ENCODE data around the gene KCTD7.
"Not testable (repeated sequence)": the region's sequence is repeated elsewhere in the genome, so short reads cannot be mapped to it uniquely, and the experiment has no call there.

KCTD7 gene

GRCh38 chr7:66615699-66616098, 13.0 kb upstream of the KCTD7 start:
- no peak for DNase-seq (ENCODE audit: low read depth, low spot score)

DNA sequence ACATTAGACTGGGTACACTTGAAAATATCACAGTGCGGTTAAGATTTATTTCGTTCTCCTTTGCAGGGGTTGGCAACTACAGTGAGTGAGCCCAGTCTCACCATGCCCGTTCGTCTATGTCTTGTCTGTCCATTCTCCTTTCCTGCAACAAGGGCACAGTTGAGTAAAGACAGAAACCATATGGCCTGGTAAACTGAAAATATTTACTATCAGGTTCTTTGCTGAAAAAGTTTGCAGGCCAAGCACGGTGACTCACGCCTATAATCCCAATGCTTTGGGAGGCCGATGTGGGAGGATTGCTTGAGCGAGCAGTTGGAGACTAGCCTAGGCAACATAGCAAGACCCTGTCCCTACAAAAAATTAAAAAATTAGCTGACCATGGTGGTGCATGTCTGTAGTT, 11.4 kb upstream of the KCTD7 start:
- no peak for DNase-seq (ENCODE audit: low read depth, low spot score)

DNA sequence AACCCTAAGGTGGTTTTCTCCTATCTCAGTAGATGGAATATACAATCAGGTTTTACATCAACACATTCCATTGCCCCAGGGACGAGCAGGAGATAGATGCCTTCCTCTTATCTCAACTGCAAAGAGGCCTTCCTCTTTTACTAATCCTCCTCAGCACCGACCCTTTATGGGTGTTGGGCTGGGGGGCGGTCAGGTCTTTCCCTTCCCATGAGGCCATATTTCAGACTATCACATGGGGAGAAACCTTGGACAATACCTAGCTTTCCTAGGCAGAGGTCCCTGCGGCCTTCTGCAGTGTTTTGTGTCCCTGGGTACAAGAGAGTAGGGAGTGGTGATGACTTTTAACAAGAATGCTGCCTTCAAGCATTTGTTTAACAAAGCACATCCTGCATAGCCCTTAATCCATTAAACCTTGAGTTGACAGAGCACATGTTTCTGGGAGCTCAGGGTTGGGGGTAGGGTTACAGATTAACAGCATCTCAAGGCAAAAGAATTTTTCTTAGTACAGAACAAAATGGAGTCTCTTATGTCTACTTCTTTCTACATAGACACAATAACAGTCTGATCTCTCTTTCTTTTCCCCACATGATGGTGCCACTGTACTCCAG, 9.2 kb upstream of the KCTD7 start:
- DNase-seq (ENCODE audit: low read depth, low spot score): not testable (repeated sequence)

GRCh38 chr7:66626331-66626934, 2.2 kb upstream of the KCTD7 start:
- no peak for DNase-seq (ENCODE audit: low read depth, low spot score)

- no peak for DNase-seq (ENCODE audit: low read depth, low spot score)
Observed at GRCh38 chr7:66627151-66627681, 1.5 kb upstream of the KCTD7 start.

- no peak for DNase-seq (ENCODE audit: low read depth, low spot score)
Observed at GRCh38 chr7:66627881-66628360, 760 bp upstream of the KCTD7 start.

- no peak for DNase-seq (ENCODE audit: low read depth, low spot score)
Observed at GRCh38 chr7:66629222-66630062, 761 bp downstream of the KCTD7 start.

DNA sequence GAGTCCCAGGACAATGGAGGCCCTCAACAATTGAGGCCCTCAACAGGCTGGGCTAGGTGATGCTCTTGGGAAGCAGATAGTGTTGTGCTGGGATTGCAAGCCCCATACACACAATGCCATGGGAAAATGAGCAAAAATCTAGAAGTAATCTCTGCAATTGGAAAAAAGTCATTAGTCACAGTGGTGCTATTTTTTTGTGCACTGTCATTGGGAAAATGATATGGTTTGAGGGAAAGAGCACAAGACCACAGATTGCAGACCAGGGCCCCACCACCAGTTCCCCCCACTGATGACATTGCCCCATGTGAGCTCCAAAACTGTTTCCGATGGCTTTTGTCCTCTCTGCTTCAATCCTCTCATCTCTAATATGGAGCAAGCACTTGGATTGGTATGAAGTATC, 1.9 kb downstream of the KCTD7 start:
- no peak for DNase-seq (ENCODE audit: low read depth, low spot score)

- DNase-seq (ENCODE audit: low read depth, low spot score): no peak
Observed at GRCh38 chr7:66631471-66631870, 2.8 kb downstream of the KCTD7 start.

DNA sequence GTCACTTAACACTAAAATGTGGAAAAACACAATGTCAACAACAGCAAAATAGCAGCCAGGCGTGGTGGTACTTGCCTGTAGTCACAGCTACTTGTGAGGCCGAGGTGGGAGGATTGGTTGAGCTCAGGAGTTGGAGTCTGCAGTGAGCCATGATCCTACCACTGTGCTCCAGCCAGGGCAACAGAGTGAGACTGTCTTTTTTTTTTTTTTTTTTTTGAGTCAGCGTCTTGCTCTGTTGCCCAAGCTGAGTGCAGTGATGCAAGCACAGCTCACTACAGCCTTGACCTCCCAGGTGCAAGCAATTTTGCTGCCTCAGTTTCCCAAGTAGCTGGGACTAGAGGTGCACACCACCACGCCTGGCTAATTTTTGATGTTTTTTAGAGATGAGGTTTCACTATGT, 6.1 kb downstream of the KCTD7 start:
- no peak for DNase-seq (ENCODE audit: low read depth, low spot score)

GRCh38 chr7:66635322-66635981, 6.8 kb downstream of the KCTD7 start:
- not testable (repeated sequence) for DNase-seq (ENCODE audit: low read depth, low spot score)

GRCh38 chr7:66635982-66636546, 7.4 kb downstream of the KCTD7 start:
- DNase-seq (ENCODE audit: low read depth, low spot score): not testable (repeated sequence)

GRCh38 chr7:66638309-66639099, 9.8 kb downstream of the KCTD7 start:
- no peak for DNase-seq (ENCODE audit: low read depth, low spot score)

DNA sequence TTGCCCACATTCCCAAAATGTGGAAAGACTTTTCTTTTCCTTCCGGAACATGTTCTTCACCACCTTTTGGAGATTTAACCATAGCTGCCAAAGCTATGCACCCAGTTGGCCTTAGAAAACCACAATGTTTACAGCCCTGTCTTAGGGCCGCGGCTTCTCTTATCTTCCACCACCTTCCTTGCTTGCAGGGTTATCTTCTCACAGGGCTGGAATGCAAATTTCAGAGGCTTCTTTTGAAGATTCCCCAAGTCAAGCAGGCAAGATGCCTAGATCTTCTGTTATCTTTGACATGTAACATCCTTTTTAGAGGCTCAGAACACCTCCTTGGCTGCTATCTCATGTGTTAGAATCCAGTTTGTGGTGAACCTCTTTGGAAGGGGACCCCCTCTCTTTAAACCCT, 11.1 kb downstream of the KCTD7 start:
- no peak for DNase-seq (ENCODE audit: low read depth, low spot score)

DNA sequence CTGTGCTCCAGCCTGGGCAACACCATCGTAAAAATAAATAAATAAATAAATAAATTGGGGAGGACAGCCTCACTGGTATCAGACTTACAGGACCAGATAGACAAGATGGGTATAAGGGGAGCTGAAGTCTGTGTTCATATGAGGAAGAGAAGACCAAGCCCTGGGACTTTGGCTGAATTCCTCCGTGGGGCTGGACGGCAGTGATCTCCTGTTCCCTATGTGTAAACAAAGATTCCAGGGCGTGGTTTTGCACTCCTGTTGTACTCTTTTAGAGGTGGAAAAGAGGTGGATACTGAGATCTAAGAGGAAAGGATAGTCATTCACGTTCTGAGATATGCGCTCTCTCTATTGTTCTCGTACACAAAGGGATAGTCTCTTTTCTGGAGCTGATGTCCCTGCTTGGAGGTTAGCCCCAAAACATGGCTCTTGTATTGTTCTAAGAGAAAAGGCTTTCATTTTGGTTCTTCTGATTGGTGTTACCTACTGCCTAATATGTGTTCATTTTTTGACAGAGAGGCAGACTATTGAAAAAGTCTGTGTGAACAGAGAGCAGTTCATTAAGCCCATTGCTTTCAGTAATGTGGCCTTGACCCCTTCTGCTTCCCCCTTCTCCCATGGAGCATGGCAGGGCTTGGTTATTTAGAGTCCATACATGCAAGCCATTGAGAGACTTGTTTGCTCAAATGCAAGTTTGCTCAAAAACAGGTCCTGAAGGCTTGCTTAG, 12.3 kb downstream of the KCTD7 start:
- DNase-seq (ENCODE audit: low read depth, low spot score): no peak

DNA sequence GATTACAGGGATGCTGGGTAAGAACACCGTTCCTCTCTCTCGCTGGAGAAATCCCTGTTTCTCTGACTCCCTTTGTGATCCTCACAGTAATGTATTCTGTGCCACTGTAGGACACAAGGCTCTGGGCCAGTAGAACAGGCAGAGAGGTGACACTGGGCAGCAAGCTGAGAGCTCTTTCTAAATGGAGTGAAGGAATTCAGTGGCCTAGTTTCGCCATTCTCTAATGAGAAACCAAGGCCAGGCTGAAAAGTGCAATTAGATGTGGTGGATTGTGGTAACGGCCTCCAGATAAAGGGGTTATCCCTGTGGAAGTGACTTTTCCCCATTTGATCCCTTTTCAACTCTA, 12.8 kb downstream of the KCTD7 start:
- no peak for DNase-seq (ENCODE audit: low read depth, low spot score)

- DNase-seq (ENCODE audit: low read depth, low spot score): no peak
Observed at GRCh38 chr7:66642186-66642585, 13.5 kb downstream of the KCTD7 start.

DNA sequence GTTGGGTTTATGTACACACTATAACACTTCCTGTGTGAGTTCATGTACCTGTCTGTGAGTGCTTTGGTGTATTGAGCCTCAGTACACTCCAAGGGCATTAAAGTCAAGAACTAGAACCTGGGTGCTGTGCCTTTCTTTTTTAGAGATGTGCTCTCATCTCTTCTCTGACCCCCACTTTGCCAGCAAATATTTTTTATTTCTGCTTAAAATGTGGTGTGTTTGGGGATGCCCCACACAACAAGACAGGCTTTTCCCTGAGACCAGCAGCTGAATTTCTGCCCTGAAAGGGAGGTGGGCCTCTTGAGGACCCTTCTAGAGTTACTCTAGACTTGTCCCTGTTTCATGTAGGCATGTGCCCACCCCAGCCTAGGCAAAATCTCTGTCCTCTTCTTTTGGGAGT, 14.3 kb downstream of the KCTD7 start:
- no peak for DNase-seq (ENCODE audit: low read depth, low spot score)

DNA sequence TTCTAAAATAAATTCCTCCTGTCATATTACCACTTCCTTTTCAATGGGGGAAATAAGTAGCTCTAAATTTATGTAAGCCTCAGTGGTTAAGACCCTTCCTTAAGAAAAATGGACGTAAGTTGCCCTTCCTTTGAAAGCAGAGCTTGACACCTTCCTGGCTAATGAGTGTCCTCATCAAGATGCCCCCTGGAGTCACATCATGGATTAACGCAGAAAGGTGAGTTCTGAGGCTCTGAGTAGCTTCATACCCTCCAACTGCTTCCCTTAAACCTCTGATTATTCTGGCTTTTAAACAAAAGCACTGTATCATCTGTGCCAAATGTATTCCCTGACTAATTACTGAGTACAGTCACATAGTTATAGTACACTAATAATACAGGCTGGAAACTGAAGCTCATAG, 14.7 kb downstream of the KCTD7 start:
- DNase-seq (ENCODE audit: low read depth, low spot score): no peak

GRCh38 chr7:66651026-66651425, 22.3 kb downstream of the KCTD7 start:
- not testable (repeated sequence) for DNase-seq (ENCODE audit: low read depth, low spot score)
